OCI-LY1 (cell line): ENCODE data around the gene PIP4P1.
"Not testable (repeated sequence)": the region's sequence is repeated elsewhere in the genome, so short reads cannot be mapped to it uniquely, and the experiment has no call there.

Experiments used
- H2AFZ ChIP-seq: fragments of 200-600 bp; sonication (generic), shearing (Covaris generic); 2 replicates; pipeline ENCODE4 v1.6.0; 2014; ENCODE audit warnings: antibody characterized with exemption, mild to moderate bottlenecking, low read length
- H3F3A ChIP-seq: fragments of 200-600 bp; sonication (generic), shearing (Covaris generic); 2 replicates; pipeline ENCODE4 v1.6.0; 2014; ENCODE audit warnings: mild to moderate bottlenecking, antibody characterized with exemption, low read length, moderate library complexity; ENCODE audit not compliant: insufficient read depth
- H3K27ac ChIP-seq: fragments of 200-600 bp; sonication (generic); 2 replicates; pipeline ENCODE4 v1.5.1; 2014; ENCODE audit warnings: low read length, mixed run types, mild to moderate bottlenecking, low read depth; ENCODE audit not compliant: poor library complexity, severe bottlenecking
- H3K27me3 ChIP-seq: fragments of 200-600 bp; sonication (generic); 2 replicates; pipeline ENCODE4 v1.6.0; 2014; ENCODE audit warnings: antibody characterized with exemption, mild to moderate bottlenecking, low read length, moderate library complexity; ENCODE audit not compliant: insufficient read depth
- H3K36me3 ChIP-seq: fragments of 200-600 bp; sonication (generic); 2 replicates; pipeline ENCODE4 v1.6.1; 2014; ENCODE audit warnings: mild to moderate bottlenecking, antibody characterized with exemption, low read length, moderate library complexity, mixed read lengths; ENCODE audit not compliant: insufficient read depth
- H3K4me1 ChIP-seq: fragments of 200-600 bp; sonication (generic); 2 replicates; pipeline ENCODE4 v1.5.1; 2014; ENCODE audit warnings: mild to moderate bottlenecking, low read length, moderate library complexity; ENCODE audit not compliant: insufficient read depth, severe bottlenecking
- H3K4me2 ChIP-seq: fragments of 200-600 bp; sonication (generic), shearing (Covaris generic); 2 replicates; pipeline ENCODE4 v1.6.1; 2014; ENCODE audit warnings: low read length
- H3K4me3 ChIP-seq: fragments of 200-600 bp; sonication (generic); 2 replicates; pipeline ENCODE4 v1.5.1; 2014; ENCODE audit warnings: low read length, low read depth, mild to moderate bottlenecking, mixed read lengths; ENCODE audit not compliant: poor library complexity, severe bottlenecking
- H3K79me2 ChIP-seq: fragments of 200-600 bp; shearing (Covaris generic); 2 replicates; pipeline ENCODE4 v1.6.1; 2016; ENCODE audit warnings: mixed run types, low read length, mixed read lengths; ENCODE audit not compliant: insufficient read depth
- H3K9ac ChIP-seq: fragments of 200-600 bp; sonication (generic), shearing (Covaris generic); 2 replicates; pipeline ENCODE4 v1.6.1; 2014; ENCODE audit warnings: mild to moderate bottlenecking, low read length, mixed read lengths
- H3K9me2 ChIP-seq: fragments of 200-600 bp; sonication (generic), shearing (Covaris generic); 2 replicates; pipeline ENCODE4 v1.6.1; 2014; ENCODE audit warnings: low read depth, mild to moderate bottlenecking, low read length, mixed read lengths
- H3K9me3 ChIP-seq: fragments of 200-600 bp; shearing (Covaris generic); 2 replicates; pipeline ENCODE4 v1.6.1; 2014; ENCODE audit warnings: low read length, mixed read lengths
- H4K20me1 ChIP-seq: fragments of 200-600 bp; sonication (generic), shearing (Covaris generic); 2 replicates; pipeline ENCODE4 v1.6.0; 2016; ENCODE audit warnings: mild to moderate bottlenecking, low read length; ENCODE audit not compliant: insufficient read depth
- CTCF ChIP-seq: fragments of 200-600 bp; sonication (generic), shearing (Covaris generic); IDR thresholded peaks from 2 replicates; pipeline ENCODE4 v1.5.1; 2017; ENCODE audit warnings: mild to moderate bottlenecking, antibody characterized with exemption, low read length, moderate library complexity, mixed read lengths
- EZH2 ChIP-seq: fragments of 200-600 bp; sonication (generic), shearing (Covaris generic); IDR thresholded peaks from 2 replicates; pipeline ENCODE4 v1.8.0; 2017; ENCODE audit warnings: borderline replicate concordance, mixed run types, mild to moderate bottlenecking, antibody characterized with exemption, low read length, moderate library complexity, mixed read lengths

Gene PIP4P1

GRCh38 chr14:20456971-20457370 is 4.3 kb downstream of the PIP4P1 start:
- no peaks in the 10 kb centered on the region for H4K20me1 ChIP-seq

GRCh38 chr14:20455355-20456300 is 5.6 kb downstream of the PIP4P1 start:
- H3K79me2 ChIP-seq = peaks cover 22% of the 10 kb centered on the region
- H3K4me1 ChIP-seq = peaks cover 35% of the 10 kb centered on the region
- no peaks in the 10 kb centered on the region for H3K27me3 ChIP-seq
- peaks cover 60% of the 10 kb centered on the region for H3K36me3 ChIP-seq
- no peaks in the 10 kb centered on the region for H4K20me1 ChIP-seq
- peak overlapping the region; percentile 72 for H3K4me3 ChIP-seq
- H3K9me3 ChIP-seq = no peaks in the 10 kb centered on the region
- no peaks in the 10 kb centered on the region for H3K9me2 ChIP-seq
- no peak overlapping the region for H2AFZ ChIP-seq
- TF ChIP-seq CTCF = no peak
- no peak for TF ChIP-seq EZH2
- H3K4me2 ChIP-seq = peak overlapping the region; percentile 85
- H3K27ac ChIP-seq = peak overlapping the region; percentile 82
- H3K9ac ChIP-seq = peak overlapping the region; percentile 95
- H3F3A ChIP-seq = no peaks in the 10 kb centered on the region

More at GRCh38 chr14:20456971-20457370, 4.3 kb downstream of the PIP4P1 start:
- Histone ChIP-seq H2AFZ (no peak overlapping the region), H3K27me3 (no peaks in the 10 kb centered on the region), H3K4me2 (no peak overlapping the region), H3K9me3 (no peaks in the 10 kb centered on the region), H3F3A (no peaks in the 10 kb centered on the region), H3K9me2 (no peaks in the 10 kb centered on the region), H3K27ac (no peak overlapping the region), H3K36me3 (peaks cover 50% of the 10 kb centered on the region), H3K79me2 (peaks cover 22% of the 10 kb centered on the region), H3K9ac (no peak overlapping the region; the same call in 1 of the 2 replicates), H3K4me3 (no peak overlapping the region), H3K4me1 (peaks cover 39% of the 10 kb centered on the region)
- TF ChIP-seq CTCF (no peak), EZH2 (no peak)

- Histone ChIP-seq H3K4me2 (peak within 1 kb of the TSS; percentile 85), H3K9ac (peak within 1 kb of the TSS; percentile 95), H3K4me1 (peaks cover 26% of the 10 kb centered on the region), H3K4me3 (peak within 1 kb of the TSS; percentile 72), H3K27ac (peak within 1 kb of the TSS; percentile 82), H2AFZ (no peak within 1 kb of the TSS), H3K79me2 (peaks cover 22% of the 10 kb centered on the region), H3K9me3 (no peaks in the 10 kb centered on the region), H3K9me2 (no peaks in the 10 kb centered on the region), H3F3A (no peaks in the 10 kb centered on the region), H3K36me3 (peaks cover 63% of the 10 kb centered on the region), H3K27me3 (no peaks in the 10 kb centered on the region), H4K20me1 (no peaks in the 10 kb centered on the region)
- no peak for TF ChIP-seq EZH2
- no peak for TF ChIP-seq CTCF
These were observed 6.5 kb downstream of the PIP4P1 start, which contains the start of the genes APEX1 and OSGEP for GRCh38 chr14:20454516-20455354. TSS of gene APEX1 (plus strand) at chr14:20455226. CDS start at chr14:20455646, 420 bp downstream. TSS of gene OSGEP (minus strand) at chr14:20454812. CDS start at chr14:20454683, 129 bp downstream.

- H3F3A ChIP-seq, H3K9ac ChIP-seq, H3K27ac ChIP-seq, H3K27me3 ChIP-seq, H4K20me1 ChIP-seq, H3K9me3 ChIP-seq, H3K9me2 ChIP-seq, H3K4me2 ChIP-seq, H3K4me3 ChIP-seq, H2AFZ ChIP-seq: not testable (repeated sequence)
- H3K79me2 ChIP-seq = peaks cover 22% of the 10 kb centered on the region
- peaks cover 63% of the 10 kb centered on the region for H3K36me3 ChIP-seq
- H3K4me1 ChIP-seq = peaks cover 22% of the 10 kb centered on the region
These were observed 8.4 kb downstream of the PIP4P1 start for GRCh38 chr14:20452831-20453230.
